Gastroesophageal sphincter (tissue), 3 donors: Measurements from ENCODE around the gene LRRC42.

ENCODE experiments used
- CTCF ChIP-seq, 4 experiments: fragments of 200-600 bp in 2 of 4; fragments of 450-650 bp in 2 of 4; sonication (generic) in 1 of 4; IDR thresholded peaks; one replicate each; pipeline ENCODE4 v1.5.1; 2017 to 2019; ENCODE audit warnings: antibody characterized with exemption in 4 of 4, mild to moderate bottlenecking in 2 of 4, moderate library complexity in 2 of 4
- EP300 ChIP-seq: sonication (generic); formaldehyde crosslinking; IDR thresholded peaks from one replicate; pipeline ENCODE4 v1.6.1; 2017; ENCODE audit warnings: antibody characterized with exemption, mild to moderate bottlenecking
- POLR2A ChIP-seq, 2 donors: fragments of 450-650 bp; IDR thresholded peaks; one replicate each; pipeline ENCODE4 v1.6.1; 2017; ENCODE audit warnings: antibody characterized with exemption in 2 of 2, mild to moderate bottlenecking in 2 of 2, moderate library complexity in 1 of 2
- POLR2AphosphoS5 ChIP-seq: sonication (generic); formaldehyde crosslinking; IDR thresholded peaks from one replicate; pipeline ENCODE4 v1.6.1; 2017; ENCODE audit warnings: antibody characterized with exemption

DNA sequence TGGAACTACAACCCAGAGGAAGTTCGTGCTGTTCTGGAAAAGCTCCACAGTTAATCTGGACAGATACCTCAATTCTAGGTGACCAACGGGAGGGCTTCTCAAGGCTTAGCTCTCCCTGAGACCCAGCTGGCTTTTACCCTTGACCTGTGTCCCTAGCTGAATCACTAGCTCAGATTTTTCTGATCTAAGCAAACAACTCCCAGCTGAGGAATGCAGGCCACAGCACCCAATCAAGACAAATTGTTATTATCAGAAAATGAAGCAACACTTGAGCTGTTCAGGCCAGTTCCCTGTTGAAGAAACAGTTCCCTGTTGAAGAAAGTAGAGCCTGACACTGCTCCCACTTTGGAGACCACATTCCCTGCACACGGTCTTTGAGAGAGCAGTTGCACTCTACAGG lies 36.2 kb upstream of the LRRC42 start:
- TF ChIP-seq POLR2AphosphoS5 (no peak), CTCF (IDR thresholded peaks at IDR 0.05) (no peak), POLR2A (IDR thresholded peaks at IDR 0.05) (no peak), EP300 (no peak)
